Activated naive CD8-positive, alpha-beta T cell treated with anti-CD3 and anti-CD28 coated beads for 36 hours (primary cell): ENCODE results near the gene SLC44A4. TPM values are rescaled to one million over a fixed set of nuclear protein-coding genes. Genes with fewer than 3 reads are reported as not detected.
A peak's percentile ranks its signal among the peaks of the same experiment; 100 is the strongest.
"Not testable (repeated sequence)": the region's sequence is repeated elsewhere in the genome, so short reads cannot be mapped to it uniquely, and the experiment has no call there.

Experiments
- DNase-seq: peaks from one replicate; pipeline ENCODE4 v3.0.0; 2021
- H3K27ac Mint-ChIP-seq: one replicate; pipeline ENCODE4 v1.8.0; 2022; ENCODE audit warnings: mild to moderate bottlenecking, moderate library complexity, mixed read lengths
- H3K27me3 Mint-ChIP-seq: one replicate; pipeline ENCODE4 v1.8.0; 2022; ENCODE audit warnings: mild to moderate bottlenecking, mixed read lengths
- H3K36me3 Mint-ChIP-seq: one replicate; pipeline ENCODE4 v1.8.0; 2021; ENCODE audit warnings: mild to moderate bottlenecking, mixed read lengths
- H3K4me1 Mint-ChIP-seq: one replicate; pipeline ENCODE4 v1.8.0; 2021; ENCODE audit warnings: mixed read lengths
- H3K4me3 Mint-ChIP-seq: one replicate; pipeline ENCODE4 v1.8.0; 2022; ENCODE audit warnings: mild to moderate bottlenecking, moderate library complexity, mixed read lengths
- H3K9me3 Mint-ChIP-seq: one replicate; pipeline ENCODE4 v1.8.0; 2022; ENCODE audit warnings: mixed read lengths
- total RNA-seq, 2 experiments: library from RNA; stranded (reverse); gene quantifications; one replicate each; pipeline ENCODE4 v1.2.3, GENCODE V29; 2021

Gene SLC44A4
- total RNA-seq, 2 experiments from 2014 or later: 0.30 TPM; not detected in 1

DNA sequence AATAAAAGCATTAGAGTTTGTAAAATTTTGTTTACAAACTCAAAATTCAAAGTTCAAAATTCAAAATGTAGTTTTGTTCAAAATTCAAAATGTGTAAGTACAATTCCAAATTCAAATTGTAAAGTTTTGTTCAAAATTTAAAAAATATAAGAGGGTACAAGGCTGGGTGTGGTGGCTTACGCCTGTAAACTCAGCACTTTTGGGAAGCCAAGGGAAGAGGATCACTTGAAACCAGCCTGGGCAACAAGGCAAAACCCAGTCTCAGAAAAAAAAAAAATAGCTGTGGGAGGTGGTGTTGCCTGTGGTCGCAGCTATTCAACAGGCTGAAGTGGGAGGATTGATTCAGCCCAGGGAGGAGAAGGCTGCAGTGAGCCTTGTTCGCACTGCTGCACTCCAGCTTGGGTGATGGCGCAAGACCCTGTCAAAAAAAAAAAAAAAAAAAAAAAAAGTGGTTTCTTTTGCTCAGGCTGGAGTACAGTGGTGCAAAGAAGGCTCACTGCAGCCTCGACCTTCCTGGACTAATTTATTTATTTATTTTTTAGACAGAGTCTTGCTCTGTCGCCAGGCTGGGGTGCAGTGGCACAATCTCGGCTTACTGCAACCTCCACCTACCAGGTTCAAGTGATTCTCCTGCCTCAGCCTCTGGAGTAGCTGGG, 28.5 kb upstream of the SLC44A4 start:
- no peaks in the 10 kb centered on the region for H3K36me3 Mint-ChIP-seq
- H3K27ac Mint-ChIP-seq: no peak overlapping the region
- H3K9me3 Mint-ChIP-seq: no peaks in the 10 kb centered on the region
- peaks cover 10% of the 10 kb centered on the region for H3K4me1 Mint-ChIP-seq
- no peak for DNase-seq
- peaks cover 12% of the 10 kb centered on the region for H3K27me3 Mint-ChIP-seq
- H3K4me3 Mint-ChIP-seq: no peak overlapping the region

DNA sequence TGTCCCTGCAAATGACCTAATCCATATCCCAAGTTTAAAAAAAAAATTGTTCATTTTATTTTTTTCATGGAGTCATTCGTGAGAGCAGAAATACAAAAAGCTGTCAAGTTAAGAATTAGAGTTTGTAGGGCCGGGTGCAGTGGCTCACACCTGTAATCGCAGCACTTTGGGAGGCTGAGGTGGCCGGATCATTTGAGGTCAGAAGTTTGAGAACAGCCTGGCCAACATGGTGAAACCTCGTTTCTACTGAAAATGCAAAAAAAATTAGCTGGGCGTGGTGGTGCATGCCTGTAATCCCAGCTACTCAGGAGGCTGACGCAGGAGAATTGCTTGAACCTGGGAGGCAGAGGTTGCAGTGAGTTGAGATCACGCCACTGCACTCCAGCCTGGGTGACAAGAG, 27.9 kb upstream of the SLC44A4 start:
- not testable (repeated sequence) for DNase-seq, H3K27ac Mint-ChIP-seq, H3K9me3 Mint-ChIP-seq, H3K27me3 Mint-ChIP-seq, H3K4me3 Mint-ChIP-seq, H3K36me3 Mint-ChIP-seq
- peaks cover 10% of the 10 kb centered on the region for H3K4me1 Mint-ChIP-seq

DNA sequence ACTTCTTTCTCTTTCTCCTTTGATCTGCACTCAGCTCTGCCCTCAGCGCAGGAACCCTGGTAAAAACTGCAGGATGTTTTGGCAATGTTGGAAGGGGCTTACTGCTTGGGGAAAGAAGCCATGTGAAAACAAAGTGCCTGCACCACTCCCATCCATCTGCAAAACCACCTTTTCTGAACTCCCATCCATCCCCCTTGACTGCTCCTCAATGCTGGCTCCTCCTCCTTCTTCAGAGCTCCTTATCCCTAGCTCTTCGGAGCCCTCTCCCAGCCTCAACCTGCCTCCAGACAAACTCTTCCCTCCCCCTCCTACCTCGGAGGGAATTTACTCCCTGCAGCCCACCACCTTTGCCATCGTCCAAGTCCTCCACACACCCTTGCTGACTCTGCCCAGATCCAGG, 27.3 kb upstream of the SLC44A4 start:
- Mint-ChIP-seq H3K4me1 (peaks cover 12% of the 10 kb centered on the region), H3K4me3 (no peak overlapping the region), H3K9me3 (no peaks in the 10 kb centered on the region), H3K27ac (no peak overlapping the region), H3K27me3 (peaks cover 10% of the 10 kb centered on the region), H3K36me3 (no peaks in the 10 kb centered on the region)
- DNase-seq: no peak

DNA sequence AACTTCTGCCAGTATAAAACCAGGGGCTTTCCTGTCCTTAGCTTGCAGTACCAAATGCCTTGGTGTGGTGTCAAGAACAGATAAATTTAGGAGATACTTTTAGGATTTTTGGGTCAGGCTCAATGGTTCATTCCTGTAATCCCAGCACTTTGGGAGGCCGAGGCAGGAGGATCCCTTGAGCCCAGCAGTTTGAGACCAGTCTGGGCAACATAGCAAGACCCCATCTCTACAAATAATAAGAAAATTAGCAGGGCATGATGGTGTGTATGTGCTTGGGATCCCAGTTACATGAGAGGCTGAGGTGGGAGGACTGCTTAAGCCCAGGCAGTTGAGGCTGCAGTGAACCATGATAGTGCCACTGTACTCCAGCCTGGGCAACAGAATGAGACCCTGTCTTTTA, 26.2 kb upstream of the SLC44A4 start:
- Mint-ChIP-seq H3K9me3 (no peaks in the 10 kb centered on the region), H3K4me3 (no peak overlapping the region), H3K36me3 (no peaks in the 10 kb centered on the region), H3K27me3 (peaks cover 10% of the 10 kb centered on the region), H3K27ac (no peak overlapping the region), H3K4me1 (peaks cover 9% of the 10 kb centered on the region)
- no peak for DNase-seq

DNA sequence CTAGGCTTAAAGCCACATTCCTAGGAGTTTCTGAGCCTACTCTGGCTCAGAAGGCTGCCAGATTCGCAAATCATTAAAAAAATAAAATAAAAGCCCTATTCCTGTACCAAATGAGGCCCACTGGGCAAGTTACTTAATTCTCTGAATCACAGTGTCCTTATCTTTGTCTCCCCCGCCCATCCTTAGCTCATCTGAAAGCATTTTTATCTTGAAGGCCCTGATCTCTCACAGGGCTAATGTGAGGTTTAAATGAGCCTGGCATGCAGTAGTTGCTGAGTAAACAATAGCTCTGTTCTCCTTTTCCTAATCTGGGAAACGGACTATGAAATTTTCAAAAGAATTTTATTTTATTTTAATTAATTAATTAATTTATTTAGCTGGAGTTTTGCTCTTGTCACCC, 25.2 kb upstream of the SLC44A4 start:
- Mint-ChIP-seq H3K27ac (no peak overlapping the region), H3K9me3 (no peaks in the 10 kb centered on the region), H3K4me1 (peaks cover 18% of the 10 kb centered on the region), H3K4me3 (no peak overlapping the region), H3K36me3 (no peaks in the 10 kb centered on the region), H3K27me3 (peaks cover 6% of the 10 kb centered on the region)
- no peak for DNase-seq

DNA sequence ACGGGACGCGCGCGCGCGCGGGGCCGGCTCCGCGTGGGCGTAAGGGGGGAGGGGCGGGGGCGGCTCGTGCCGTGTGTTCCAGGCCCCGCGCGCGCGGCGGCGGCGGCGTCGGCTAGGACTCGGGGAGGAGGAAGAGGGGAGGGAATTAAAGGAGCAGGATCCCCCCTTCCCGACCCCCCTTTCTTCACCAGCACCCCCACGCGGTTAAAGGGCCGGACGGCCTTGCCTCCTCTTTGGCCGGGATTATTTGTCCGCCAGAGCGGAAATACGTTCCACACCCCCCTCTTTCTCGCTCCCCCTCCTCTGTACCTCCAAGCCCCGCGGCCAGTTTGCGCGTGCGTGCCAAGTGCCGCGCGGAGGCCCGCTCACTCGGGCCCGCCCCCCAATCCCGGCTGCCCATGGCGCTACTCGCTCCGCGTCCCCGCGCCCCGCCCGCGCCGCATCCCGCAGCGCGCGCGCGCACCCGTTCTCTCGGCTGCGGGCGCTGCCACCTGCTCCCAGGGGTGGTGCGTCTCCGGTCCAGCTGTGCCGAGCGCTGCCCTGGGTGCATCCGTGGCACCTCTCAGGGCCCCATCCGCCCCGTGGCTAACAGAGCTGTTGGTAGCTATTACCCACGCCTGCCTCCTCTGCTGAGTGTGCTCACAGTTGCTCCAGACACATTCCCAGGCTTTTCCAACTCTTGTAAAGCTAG, 23.3 kb upstream of the SLC44A4 start, which contains the start of gene ZBTB12:
TSS of gene ZBTB12 (minus strand) at position 134 of the 691 bp plus-strand sequence. CDS start 781 bp downstream, outside the sequence.
- Mint-ChIP-seq H3K4me1 (peaks cover 23% of the 10 kb centered on the region), H3K27ac (peak within 1 kb of the TSS; percentile 84), H3K36me3 (peaks cover 4% of the 10 kb centered on the region), H3K9me3 (no peaks in the 10 kb centered on the region), H3K4me3 (peak within 1 kb of the TSS; percentile 84), H3K27me3 (peaks cover 6% of the 10 kb centered on the region)
- DNase-seq: peak; percentile 91

DNA sequence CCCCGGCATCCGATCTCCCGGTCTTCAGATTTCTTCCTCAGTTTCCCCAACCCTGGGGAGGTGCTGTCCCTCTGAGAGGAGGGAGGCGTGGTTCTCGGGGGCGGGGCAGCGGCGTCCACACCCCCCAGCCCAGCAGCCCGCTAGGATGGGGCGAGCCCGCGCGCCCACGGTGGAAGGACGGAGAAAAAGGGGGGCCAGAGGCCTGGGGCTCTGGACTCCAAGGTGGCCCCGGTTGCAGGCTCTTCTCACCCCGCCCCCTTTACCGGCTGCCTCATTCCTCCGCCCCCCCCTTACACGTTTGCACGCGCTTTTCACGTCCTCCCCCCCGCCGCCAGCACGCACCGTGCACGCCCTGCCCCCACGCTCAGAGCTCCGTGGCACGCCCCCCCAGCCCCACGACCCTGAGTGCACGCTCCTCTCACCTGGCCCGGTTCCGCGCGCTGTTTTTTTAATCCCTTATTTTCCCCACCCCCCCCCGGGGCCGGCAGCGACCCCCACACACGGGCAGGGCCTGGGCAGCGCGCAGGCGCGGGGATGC, 22.7 kb upstream of the SLC44A4 start:
- peak overlapping the region; percentile 54 for H3K27ac Mint-ChIP-seq
- H3K36me3 Mint-ChIP-seq: peaks cover 4% of the 10 kb centered on the region
- DNase-seq: peak; percentile 67
- peaks cover 25% of the 10 kb centered on the region for H3K4me1 Mint-ChIP-seq
- no peaks in the 10 kb centered on the region for H3K9me3 Mint-ChIP-seq
- H3K27me3 Mint-ChIP-seq: peaks cover 6% of the 10 kb centered on the region
- H3K4me3 Mint-ChIP-seq: peak overlapping the region; percentile 69

DNA sequence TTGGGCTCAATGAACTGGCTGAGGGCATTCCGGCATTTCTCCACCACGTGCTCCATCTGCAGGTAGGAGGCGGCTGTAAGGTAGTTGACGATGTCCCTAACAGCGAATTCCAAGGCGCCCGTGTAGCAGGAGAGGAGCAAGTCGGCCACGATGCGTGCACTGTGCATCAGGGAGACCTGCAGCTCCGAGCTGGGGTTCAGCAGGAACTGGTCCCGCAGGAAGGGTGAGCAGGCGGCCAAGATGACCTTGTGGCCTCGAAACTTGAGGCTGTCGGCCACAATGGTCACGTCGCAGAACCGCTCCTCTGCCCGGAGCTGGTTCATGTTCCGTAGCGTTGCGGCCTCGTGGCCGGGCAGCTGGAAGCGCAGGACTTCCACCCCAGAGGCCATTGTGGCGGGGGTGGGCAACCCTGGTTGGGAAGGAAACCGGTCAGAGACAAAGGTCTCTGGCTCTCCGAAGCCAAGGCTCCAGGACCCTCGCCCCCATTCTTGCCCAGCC, 22.2 kb upstream of the SLC44A4 start:
- Mint-ChIP-seq H3K4me1 (peaks cover 29% of the 10 kb centered on the region), H3K36me3 (peaks cover 4% of the 10 kb centered on the region), H3K4me3 (peak overlapping the region; percentile 69), H3K9me3 (no peaks in the 10 kb centered on the region), H3K27me3 (peaks cover 6% of the 10 kb centered on the region), H3K27ac (peak overlapping the region; percentile 54)
- no peak for DNase-seq

DNA sequence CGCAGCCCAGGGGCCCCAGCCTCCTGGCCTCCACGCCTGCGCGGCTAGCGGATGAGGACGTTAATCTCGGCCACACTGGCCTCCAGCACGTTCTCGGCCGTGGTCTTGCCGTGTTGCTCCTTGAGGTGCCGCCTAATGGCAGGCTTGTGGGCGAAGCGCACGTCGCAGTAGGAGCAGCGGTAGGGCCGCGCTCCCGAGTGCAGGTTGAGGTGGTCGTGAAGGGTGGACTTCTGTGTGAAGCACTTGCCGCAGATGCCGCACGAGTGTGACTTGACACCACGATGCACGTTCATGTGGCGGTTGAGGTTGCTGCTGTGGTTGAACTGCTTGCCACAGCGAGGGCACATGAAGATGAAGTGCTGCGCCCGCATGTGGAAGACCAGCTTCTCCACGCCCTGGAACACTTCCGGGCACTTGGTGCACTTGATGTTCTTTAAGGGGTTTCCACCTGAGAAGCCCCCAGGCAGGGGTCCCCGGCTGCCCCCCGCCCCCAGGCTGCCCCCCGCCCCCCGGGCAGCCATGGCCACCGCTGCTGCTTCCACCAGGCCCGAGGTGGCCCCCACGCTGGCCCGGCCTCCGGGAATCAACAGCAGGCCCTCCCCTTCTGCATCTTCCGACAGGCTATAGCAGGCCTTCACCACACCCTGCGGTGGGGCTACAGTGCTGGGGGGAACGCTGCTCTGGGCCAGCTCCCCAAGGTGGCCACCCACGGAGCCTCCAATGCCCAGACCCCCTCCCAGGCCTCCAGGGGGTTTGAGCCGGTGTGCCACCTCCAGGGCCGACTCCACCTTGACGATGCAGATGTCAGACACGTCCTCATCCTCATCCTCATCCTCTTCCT, 21.3 kb upstream of the SLC44A4 start:
- Mint-ChIP-seq H3K36me3 (peaks cover 9% of the 10 kb centered on the region), H3K27me3 (peaks cover 6% of the 10 kb centered on the region), H3K4me3 (peak overlapping the region; percentile 39), H3K27ac (peak overlapping the region; percentile 54), H3K4me1 (peaks cover 32% of the 10 kb centered on the region), H3K9me3 (no peaks in the 10 kb centered on the region)
- peak; percentile 27 for DNase-seq

DNA sequence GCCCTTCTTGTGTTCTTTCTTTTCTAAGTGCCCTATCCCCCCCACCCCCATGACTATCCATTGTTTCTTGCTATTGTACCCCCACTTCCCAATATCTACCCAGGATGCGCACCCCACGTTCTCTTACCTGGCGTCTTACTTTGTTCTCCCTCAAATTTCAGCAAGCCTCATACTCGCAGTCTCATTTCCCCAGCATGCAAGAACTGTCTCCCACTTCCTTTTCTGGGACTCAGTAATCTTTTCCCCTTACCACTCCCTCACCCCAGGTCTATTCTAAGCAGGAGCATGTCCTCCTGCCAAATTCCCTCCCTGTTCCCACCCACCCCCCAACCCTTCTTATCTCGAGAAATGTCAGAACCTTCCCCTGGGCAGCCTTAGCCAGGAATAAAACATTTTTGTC, 20.4 kb upstream of the SLC44A4 start:
- H3K9me3 Mint-ChIP-seq: no peaks in the 10 kb centered on the region
- H3K27me3 Mint-ChIP-seq: peaks cover 6% of the 10 kb centered on the region
- peak overlapping the region; percentile 40 for H3K27ac Mint-ChIP-seq
- H3K36me3 Mint-ChIP-seq: peaks cover 9% of the 10 kb centered on the region
- peak overlapping the region; percentile 61 for H3K4me3 Mint-ChIP-seq
- peaks cover 32% of the 10 kb centered on the region for H3K4me1 Mint-ChIP-seq
- no peak for DNase-seq

DNA sequence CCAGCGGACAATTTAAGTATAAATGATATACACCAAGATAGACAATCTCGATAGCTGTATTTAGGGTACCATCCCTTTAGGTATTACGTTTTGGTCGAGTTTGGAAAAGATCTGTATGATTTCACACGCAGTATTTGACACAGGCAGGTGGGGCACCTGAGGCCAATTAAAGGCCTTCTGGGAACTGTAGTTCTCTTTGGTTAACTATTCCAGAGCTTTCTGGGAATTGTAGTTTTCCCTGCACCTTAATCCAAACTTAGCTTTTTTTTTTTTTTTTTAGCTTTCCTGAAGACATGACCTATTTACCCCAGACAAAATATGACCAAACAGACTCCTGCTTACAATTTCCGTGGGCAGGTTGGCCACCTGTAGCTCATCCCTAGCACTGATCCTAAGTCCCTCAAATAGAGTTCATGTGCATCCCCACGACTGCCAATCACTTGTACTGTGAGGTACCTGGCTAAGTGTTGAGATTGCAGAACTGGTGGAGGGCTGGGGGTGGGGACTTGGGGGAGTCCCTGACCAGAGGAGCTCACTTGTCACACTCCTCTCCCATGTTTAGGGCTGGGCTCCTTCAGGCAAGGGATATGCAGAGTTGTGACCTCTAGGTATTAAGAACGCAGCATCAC, 19.7 kb upstream of the SLC44A4 start:
- H3K36me3 Mint-ChIP-seq: peaks cover 11% of the 10 kb centered on the region
- H3K27ac Mint-ChIP-seq: peak overlapping the region; percentile 97
- H3K4me3 Mint-ChIP-seq: peak overlapping the region; percentile 97
- H3K27me3 Mint-ChIP-seq: peaks cover 6% of the 10 kb centered on the region
- peak; percentile 22 for DNase-seq
- peaks cover 32% of the 10 kb centered on the region for H3K4me1 Mint-ChIP-seq
- H3K9me3 Mint-ChIP-seq: no peaks in the 10 kb centered on the region

DNA sequence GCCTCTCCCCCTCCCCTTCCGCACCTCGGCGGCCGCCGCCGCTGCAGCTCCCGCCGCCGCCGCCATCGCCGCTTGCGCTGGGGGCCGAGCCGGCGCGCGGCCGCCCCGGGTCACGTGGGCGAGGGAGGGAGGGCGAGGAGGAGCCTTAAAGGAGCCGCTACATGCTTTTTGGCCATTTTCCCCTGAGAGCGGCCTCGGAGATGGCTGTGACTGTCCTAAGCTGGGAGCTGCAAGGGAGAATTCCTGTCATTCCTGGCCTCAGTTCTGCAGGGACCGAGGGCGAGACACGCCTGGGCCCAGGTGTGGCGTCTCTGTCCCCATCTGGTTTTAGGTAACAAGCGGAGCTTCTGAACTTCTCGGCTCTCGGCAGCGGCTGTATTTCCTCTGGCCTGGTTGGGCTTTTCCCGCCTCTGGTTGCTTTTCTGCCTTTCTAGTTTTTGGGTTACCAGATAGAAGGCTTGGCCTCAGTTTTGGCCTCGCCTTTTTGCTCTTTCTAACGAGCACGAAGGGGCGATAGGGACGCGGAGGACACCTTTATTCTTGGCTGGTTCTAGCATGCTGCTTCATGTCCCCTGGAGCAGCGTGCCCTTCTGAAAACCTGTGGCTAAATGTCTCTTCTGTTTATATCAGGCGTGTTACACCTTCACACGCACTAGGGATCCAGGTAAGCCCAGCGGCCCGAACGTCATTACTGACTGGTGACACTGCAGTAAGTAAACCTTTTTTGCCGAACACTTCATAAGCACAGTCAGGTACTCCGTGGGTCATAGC, 19.0 kb upstream of the SLC44A4 start, which contains the start of gene EHMT2:
TSS of gene EHMT2 (minus strand) at position 87 of the 771 bp plus-strand sequence. CDS start at position 66, 21 bp downstream.
- peaks cover 4% of the 10 kb centered on the region for H3K27me3 Mint-ChIP-seq
- peak within 1 kb of the TSS; percentile 97 for H3K27ac Mint-ChIP-seq
- peaks cover 30% of the 10 kb centered on the region for H3K4me1 Mint-ChIP-seq
- H3K9me3 Mint-ChIP-seq: no peaks in the 10 kb centered on the region
- peak; percentile 92 for DNase-seq
- H3K36me3 Mint-ChIP-seq: peaks cover 13% of the 10 kb centered on the region
- H3K4me3 Mint-ChIP-seq: peak within 1 kb of the TSS; percentile 97

DNA sequence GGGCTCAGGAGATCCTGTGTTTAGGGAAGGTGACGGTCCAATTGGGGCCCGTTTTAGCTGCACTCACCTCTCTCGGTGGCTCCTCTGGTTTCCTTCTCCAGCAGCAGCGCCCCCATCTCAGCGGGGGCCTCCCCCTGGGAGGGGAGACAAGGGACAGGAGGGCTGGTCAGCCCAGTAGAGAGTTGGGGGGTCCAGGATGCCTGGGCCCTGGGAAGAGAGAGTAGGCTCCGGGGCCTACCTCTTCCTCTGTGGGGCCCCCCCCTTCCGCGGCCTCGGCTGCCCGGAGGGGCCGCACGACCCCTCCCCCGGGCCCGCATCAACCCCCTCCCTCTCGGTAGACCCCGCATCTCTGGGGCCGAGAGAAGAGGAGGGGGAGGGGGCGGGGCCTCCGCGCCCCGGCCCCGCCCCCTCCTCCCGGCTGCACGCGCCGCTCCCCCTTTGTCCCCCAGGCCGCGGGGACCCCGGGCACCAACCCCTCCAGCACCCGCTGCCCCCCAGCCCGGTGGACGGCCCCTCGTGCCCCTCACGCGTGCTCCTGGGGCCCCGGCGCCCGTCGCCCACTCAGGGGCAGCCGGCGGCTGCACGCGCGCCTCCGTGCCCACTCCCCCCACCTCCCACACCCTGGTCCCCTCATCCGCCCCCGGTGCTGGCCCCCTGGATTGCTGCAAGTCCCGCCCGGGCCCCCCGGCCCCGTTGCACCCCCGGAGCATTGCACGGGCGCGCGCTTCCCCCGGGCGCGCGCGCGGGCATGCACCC, 18.2 kb upstream of the SLC44A4 start:
- H3K27ac Mint-ChIP-seq: peak overlapping the region; percentile 85
- H3K4me3 Mint-ChIP-seq: peak overlapping the region; percentile 86
- H3K4me1 Mint-ChIP-seq: peaks cover 25% of the 10 kb centered on the region
- no peaks in the 10 kb centered on the region for H3K27me3 Mint-ChIP-seq
- no peak for DNase-seq
- H3K9me3 Mint-ChIP-seq: no peaks in the 10 kb centered on the region
- H3K36me3 Mint-ChIP-seq: peaks cover 13% of the 10 kb centered on the region
